AG09309 (cell line): ENCODE results near the gene ZSWIM8.
"Not testable (repeated sequence)": the region's sequence is repeated elsewhere in the genome, so short reads cannot be mapped to it uniquely, and the experiment has no call there.

Source experiments
- DNase-seq: peaks from one replicate; pipeline ENCODE4 v3.0.0-alpha.2; 2010; ENCODE audit warnings: low read depth
- H3K4me3 ChIP-seq: 2 replicates; pipeline ENCODE4 v1.5.1; 2011; ENCODE audit warnings: mild to moderate bottlenecking, low read depth, low read length, moderate library complexity; ENCODE audit not compliant: control insufficient read depth
- CTCF ChIP-seq: IDR thresholded peaks from 2 replicates; pipeline ENCODE4 v1.5.1; 2011; ENCODE audit warnings: mild to moderate bottlenecking, low read depth, low read length, inconsistent platforms; ENCODE audit not compliant: insufficient read depth, control insufficient read depth; ENCODE audit errors: missing control alignments

The ZSWIM8 gene

GRCh38 chr10:73788864-73789658, 3.7 kb downstream of the ZSWIM8 start:
- no peak for TF ChIP-seq CTCF
- no peak for DNase-seq
- no peak overlapping the region for H3K4me3 ChIP-seq

- no peak overlapping the region for H3K4me3 ChIP-seq
- TF ChIP-seq CTCF, result no peak
- no peak for DNase-seq
Observed at GRCh38 chr10:73789659-73790055, 4.3 kb downstream of the ZSWIM8 start.

GRCh38 chr10:73790886-73791625, 5.7 kb downstream of the ZSWIM8 start:
- H3K4me3 ChIP-seq, result no peak overlapping the region
- no peak for DNase-seq
- TF ChIP-seq CTCF, result no peak

GRCh38 chr10:73791871-73792400, 6.5 kb downstream of the ZSWIM8 start:
- H3K4me3 ChIP-seq, result no peak overlapping the region
- no peak for DNase-seq
- no peak for TF ChIP-seq CTCF

- DNase-seq, result no peak
- H3K4me3 ChIP-seq, result no peak overlapping the region
- TF ChIP-seq CTCF, result no peak
Observed at GRCh38 chr10:73793456-73793855, 8.1 kb downstream of the ZSWIM8 start.

- not testable (repeated sequence) for DNase-seq
Observed at GRCh38 chr10:73795491-73795890, 10.1 kb downstream of the ZSWIM8 start.

GRCh38 chr10:73796035-73796434, 10.6 kb downstream of the ZSWIM8 start:
- DNase-seq, result not testable (repeated sequence)

More at GRCh38 chr10:73795491-73795890, 10.1 kb downstream of the ZSWIM8 start:
- not testable (repeated sequence) for H3K4me3 ChIP-seq

More at GRCh38 chr10:73796035-73796434, 10.6 kb downstream of the ZSWIM8 start:
- H3K4me3 ChIP-seq, result not testable (repeated sequence)
